IPS DF 4.7 (cell line): Measurements from ENCODE around the gene MICAL2.
A peak's percentile ranks its signal among the peaks of the same experiment; 100 is the strongest.

Source experiments
- DNase-seq: peaks from one replicate; pipeline ENCODE4 v3.0.0-alpha.2; 2013; ENCODE audit warnings: low spot score; ENCODE audit errors: extremely low read depth

The MICAL2 gene

GRCh38 chr11:12269446-12270214, 159.2 kb downstream of the MICAL2 start:
- DNase-seq: no peak

GRCh38 chr11:12270215-12270797, 159.9 kb downstream of the MICAL2 start:
- no peak for DNase-seq

DNA sequence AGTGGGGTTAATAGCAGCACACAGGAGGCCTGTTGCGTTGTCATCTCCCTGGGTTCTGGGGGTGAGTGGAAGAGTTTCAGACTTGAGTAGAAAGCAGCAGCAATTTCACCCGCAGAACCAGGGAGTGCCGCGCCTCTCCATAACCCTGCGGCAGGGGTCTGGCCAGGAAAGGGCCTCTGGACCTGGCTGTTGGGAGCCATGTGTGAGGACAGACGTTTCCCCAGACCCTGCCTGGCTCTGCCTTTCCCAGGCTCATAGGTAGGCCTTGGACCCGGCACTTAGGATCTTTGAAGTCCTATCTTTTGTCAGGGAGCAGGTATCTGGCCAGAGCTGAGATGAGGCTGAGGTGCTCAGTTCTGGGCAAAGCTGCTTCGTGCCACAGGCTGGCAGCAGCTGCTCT, 160.4 kb downstream of the MICAL2 start:
- no peak for DNase-seq

DNA sequence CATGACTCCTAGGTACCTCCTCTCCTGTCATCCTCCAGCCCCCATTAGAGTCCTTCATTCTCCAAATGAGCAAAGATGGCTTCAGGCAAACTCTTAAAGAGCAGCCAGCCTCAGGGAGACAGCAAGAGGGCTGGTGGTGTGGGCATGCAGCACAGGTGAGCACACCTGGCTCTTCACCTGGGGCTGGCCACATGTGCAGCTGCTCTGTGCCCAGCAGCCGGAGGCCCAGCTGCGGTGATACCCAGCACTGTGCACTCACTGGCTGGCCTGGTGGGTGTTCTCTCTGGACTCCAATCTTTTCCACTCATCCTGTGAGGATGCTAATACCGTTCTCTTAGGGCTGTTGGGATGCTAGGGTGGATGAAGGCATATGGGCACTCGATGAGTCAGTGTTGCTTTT, 160.9 kb downstream of the MICAL2 start:
- no peak for DNase-seq

- DNase-seq: no peak
These were observed 161.5 kb downstream of the MICAL2 start for GRCh38 chr11:12271826-12272366.

DNA sequence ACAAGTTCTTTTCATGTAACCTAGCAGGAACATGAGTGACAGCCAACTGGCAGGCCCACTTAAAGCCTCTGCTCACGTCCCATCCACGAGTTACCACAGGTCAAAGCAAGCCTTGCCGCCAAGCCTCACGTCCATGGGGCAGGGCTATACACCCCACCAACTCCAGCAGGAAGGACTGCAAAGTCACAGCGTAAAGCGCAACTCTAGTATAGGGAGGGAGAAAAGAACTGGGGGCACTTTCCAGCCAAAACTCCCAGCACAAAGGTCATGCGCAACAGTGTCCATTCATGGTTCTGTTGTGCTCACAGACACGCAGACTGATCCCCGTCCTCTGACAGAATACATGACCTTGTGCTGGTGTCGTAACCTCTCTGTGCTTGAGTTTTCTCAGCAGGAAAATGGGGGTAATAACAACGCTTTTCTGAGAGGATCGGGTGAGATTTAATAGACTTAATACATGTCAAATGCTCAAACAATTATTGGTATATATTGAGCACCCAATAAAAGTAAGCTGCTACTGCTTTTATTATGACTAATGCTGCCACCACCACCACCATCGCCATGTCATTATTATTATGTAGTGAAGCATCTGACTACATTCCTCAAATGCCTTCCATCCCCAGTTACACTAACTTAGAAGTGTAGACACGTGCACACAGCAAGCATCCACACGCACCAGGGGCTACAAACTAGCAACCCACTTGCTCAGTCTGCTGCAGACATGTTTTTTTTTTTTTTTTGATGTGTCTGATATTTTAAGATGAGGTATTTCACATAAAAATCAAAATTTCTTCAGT, 162.6 kb downstream of the MICAL2 start:
- DNase-seq: no peak

DNA sequence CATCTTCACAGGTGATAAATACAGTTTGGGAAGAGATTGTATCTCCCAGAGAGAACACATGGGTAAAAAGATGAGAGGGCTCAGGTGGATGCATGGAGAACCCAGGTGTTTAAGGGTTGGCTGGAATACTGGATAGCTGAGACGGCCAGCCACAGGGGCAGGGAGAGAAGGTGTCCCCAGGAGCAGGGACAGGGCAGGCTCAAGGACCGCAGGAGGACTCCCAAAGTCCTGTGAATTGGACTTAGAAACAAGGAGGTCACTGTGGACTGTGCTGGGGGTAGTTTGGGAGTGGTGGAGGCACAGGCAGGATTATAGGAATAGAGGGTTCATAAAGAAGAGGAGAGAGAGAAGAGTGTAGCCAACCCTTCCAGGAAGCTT, 163.2 kb downstream of the MICAL2 start:
- no peak for DNase-seq

GRCh38 chr11:12274056-12274455, 163.7 kb downstream of the MICAL2 start:
- DNase-seq: no peak

DNA sequence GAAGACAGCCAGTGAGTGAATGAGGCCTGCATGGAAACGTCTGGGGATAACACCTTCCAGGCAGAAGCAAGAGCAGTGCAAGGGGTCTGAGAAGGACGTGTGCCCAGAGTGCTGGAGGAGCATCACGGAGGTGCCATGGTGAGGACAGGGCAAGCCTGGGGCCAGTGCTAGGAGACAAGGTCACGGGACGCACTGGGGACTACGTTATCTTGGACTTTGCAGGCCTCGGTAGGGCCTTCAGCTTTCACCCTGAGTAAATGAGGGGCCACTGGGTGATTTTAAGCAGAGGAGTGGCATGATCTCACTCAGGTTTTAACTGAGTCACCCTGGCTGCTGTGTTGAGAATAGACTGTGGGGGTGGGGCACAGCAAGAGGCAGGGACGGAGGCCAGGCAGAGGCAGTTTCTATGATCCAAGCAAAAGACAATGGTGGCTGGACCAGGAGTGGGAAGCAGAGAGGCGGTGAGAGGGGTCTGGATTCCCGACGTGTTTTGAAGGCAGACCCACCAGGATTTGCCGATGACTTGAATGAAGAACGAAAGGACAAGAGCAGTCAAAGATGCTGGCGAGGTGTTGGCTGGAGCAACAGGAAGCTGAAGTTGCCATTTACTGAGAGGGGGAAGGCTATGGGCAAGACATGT, 164.3 kb downstream of the MICAL2 start:
- DNase-seq: no peak

DNA sequence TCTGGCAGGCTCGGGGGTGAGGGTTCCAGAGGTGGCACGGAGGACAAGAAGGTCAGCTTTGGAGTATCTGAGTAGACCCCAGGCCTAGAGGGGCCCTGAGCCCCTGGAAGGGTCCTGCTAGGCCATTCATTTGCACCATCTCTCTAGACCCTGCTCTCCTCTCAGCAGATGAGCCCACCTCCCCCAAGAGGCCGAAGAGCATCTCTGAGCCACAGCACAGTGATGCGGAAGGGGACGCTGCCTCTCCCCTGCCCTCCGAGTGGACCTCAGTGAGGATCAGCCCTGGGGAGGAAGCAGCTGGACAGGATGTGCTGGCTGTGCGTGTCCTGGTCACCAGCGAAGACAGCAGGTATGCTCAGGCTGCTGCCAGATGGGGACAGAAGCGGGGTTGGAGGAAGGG, 165.4 kb downstream of the MICAL2 start:
- DNase-seq: no peak

- DNase-seq: no peak
These were observed 166.0 kb downstream of the MICAL2 start for GRCh38 chr11:12276356-12276755.

DNA sequence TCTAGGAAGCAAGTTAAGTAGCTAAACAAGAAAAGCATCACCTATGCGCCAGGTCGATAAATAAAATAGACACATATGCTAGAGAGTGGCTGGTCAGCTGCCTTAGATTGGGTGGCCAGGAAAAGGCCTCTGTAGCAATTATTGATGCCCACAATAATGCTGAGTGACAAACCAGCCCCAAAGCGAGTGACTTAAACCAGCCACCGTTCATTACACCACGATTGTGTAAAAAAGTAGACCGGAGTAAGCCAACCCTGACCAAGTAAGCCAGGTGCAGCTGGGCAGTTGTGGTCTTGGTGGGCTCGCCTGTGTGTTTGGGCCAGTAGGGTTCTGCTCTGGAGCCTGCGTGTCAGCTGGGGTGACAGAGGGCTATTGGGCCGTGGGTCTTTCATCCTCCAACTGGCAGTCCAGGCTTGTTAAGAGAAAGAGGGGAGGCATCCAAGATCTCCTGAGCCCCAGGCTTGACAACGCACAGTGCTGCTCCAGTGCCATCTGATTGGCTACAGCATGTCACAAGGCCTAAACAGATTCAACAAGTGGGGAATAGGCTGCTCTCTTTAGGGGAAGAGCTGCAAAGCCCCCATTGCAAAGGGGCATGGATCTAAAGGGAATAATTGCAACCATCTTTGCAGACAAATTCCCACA, 166.6 kb downstream of the MICAL2 start:
- no peak for DNase-seq

DNA sequence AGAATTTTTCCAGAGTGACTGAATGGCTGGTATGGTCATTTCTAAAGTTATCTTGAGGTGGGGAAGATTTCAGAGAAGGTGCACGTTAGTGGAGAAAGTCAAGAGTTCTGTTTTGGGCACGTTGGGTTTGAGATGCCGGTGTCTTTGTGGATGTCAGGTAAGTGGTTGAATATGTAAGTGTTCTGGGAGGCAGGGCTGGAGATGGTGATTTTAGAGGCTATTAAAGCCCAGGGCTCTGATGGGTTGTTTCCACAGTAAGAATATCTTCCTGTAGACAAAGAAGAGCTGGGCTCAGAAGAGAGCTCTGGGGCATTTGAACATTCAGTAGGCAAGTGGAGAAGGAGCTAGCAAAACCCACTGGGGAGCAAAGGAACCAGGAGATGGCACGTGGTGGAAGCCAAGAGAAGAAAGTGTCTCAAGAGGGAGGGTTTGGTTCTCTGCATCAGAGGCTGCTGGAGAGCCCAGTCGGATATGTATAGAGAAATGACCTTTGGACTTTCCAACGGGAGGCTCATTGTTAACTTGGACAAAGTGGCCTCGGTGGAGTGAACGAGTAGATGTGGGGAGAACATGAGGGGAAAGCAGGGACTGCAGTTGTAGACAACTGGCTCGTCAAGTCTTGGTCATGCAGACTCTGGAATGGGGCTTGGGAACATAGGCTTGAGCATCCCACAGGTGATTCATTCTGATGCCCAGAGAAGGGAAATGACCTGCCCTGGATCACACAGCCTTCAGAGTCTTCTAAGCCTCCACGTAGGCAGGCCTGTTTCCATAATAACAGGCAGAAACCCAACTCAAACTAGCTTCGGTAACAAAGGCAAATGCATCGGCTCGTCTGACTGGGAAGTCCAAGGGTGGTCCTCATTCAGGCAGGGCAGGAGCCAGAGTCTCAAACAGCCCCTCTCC, 168.6 kb downstream of the MICAL2 start:
- no peak for DNase-seq

- DNase-seq: no peak
These were observed 169.3 kb downstream of the MICAL2 start for GRCh38 chr11:12279672-12280108.

GRCh38 chr11:12280199-12280837, 169.9 kb downstream of the MICAL2 start:
- DNase-seq: no peak

- no peak for DNase-seq
These were observed 170.6 kb downstream of the MICAL2 start for GRCh38 chr11:12280838-12281565.

DNA sequence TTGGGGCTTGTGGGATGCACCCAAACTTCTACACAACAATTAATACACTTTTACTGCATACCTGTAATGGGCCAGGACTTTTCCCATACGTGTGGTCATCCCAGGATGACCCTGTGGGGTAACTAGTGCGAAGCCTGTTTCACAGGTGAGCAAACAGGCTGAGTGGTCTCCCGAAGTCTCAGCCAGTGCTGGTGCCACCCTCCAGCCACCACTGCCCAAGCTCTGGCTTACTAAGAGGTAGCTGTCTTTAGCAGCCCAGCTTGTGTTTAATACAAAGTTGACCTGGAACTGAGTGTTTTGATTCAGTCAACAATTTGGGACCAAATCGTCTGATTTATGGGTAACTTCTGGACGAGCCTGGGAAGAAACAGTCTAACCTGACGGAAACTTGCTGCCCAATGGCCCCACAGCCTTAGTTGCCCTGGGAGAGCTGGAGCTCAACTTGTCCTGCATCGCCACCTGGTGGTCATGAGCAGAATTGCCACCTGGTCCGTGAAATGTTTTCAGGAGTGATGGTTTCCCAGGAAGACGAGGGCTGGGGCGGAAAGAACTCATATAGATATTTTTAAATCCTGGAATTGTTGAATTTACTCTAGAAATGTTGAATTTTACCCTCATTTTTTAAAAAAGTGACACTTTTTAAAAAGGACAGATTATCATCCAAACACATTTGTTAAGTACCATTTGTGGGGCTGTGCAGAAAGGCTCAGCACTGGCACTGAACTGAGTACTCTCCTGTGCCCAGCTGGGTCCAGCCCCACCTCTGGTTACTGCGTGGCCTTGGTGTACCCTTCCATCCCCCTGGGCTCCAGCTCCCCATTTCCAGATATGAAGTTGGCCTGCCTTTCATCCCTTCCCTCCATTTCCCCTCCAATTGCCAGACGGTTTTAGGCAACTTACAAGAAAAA, 171.4 kb downstream of the MICAL2 start:
- DNase-seq: peak; percentile 69

GRCh38 chr11:12282676-12283075, 172.3 kb downstream of the MICAL2 start:
- no peak for DNase-seq
